B cell (primary cell): ENCODE results near the gene ADAP2.
"Not testable (repeated sequence)": the region's sequence is repeated elsewhere in the genome, so short reads cannot be mapped to it uniquely, and the experiment has no call there.

ENCODE experiments used
- EZH2 ChIP-seq: IDR thresholded peaks from 2 replicates; pipeline ENCODE4 v1.6.1; 2012; ENCODE audit warnings: borderline replicate concordance, low read depth, mild to moderate bottlenecking, moderate library complexity, low read length; ENCODE audit not compliant: insufficient read depth, poor library complexity, severe bottlenecking
- TF ChIP-seq, protein P1 (sequence below): fragments of 200-600 bp; IDR thresholded peaks from one replicate; pipeline ENCODE4 v1.8.0; 2022; ENCODE audit warnings: antibody characterized with exemption, mild to moderate bottlenecking

GRCh38 chr17:30929861-30930260, 8.1 kb downstream of the ADAP2 start:
- TF ChIP-seq, protein P1, sequence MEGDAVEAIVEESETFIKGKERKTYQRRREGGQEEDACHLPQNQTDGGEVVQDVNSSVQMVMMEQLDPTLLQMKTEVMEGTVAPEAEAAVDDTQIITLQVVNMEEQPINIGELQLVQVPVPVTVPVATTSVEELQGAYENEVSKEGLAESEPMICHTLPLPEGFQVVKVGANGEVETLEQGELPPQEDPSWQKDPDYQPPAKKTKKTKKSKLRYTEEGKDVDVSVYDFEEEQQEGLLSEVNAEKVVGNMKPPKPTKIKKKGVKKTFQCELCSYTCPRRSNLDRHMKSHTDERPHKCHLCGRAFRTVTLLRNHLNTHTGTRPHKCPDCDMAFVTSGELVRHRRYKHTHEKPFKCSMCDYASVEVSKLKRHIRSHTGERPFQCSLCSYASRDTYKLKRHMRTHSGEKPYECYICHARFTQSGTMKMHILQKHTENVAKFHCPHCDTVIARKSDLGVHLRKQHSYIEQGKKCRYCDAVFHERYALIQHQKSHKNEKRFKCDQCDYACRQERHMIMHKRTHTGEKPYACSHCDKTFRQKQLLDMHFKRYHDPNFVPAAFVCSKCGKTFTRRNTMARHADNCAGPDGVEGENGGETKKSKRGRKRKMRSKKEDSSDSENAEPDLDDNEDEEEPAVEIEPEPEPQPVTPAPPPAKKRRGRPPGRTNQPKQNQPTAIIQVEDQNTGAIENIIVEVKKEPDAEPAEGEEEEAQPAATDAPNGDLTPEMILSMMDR, result not testable (repeated sequence)
- not testable (repeated sequence) for TF ChIP-seq EZH2
